NK-92 (cell line): ENCODE data around the gene ATOH1.

ENCODE experiments used
- DNase-seq: peaks from one replicate; lab custom pipeline; 2025; ENCODE audit not compliant: unreplicated experiment; lab: John Stamatoyannopoulos, UW

The ATOH1 gene

DNA sequence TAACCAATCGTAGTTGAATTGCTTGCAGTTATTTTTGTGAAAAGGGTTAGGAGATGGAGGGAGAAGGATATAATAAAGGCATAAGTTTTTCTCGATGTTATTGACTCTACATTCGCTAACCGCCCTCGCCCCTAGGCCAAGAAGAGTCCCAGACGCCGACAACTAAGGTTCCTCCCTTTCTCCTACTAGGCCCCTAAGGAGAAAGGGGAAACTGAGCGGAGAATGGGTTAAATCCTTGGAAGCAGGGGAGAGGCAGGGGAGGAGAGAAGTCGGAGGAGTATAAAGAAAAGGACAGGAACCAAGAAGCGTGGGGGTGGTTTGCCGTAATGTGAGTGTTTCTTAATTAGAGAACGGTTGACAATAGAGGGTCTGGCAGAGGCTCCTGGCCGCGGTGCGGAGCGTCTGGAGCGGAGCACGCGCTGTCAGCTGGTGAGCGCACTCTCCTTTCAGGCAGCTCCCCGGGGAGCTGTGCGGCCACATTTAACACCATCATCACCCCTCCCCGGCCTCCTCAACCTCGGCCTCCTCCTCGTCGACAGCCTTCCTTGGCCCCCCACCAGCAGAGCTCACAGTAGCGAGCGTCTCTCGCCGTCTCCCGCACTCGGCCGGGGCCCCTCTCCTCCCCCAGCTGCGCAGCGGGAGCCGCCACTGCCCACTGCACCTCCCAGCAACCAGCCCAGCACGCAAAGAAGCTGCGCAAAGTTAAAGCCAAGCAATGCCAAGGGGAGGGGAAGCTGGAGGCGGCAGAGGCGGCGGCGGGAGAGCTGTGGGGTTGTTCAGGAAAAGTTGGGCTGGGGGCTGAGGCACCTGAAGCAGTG, 5.9 kb downstream of the ATOH1 start:
- no peak for DNase-seq

DNA sequence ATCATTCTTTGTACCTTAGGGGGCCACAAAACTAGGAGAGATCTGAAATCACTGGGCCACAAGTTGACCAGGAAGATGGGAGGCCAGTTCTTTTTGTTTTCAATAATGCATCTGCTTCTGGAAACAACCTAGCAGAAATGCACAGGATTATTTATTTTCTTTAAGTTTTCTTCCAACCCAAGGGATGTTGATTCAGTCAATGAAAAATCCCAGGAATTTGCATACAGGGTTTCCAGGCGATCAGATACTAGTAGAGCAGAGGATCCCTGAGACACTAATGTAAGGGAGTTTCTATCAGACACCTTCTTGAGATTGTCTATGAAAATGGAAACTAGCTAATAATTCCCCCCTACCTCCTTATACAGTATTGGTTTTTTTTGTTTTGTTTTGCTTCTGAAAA, 7.4 kb downstream of the ATOH1 start:
- no peak for DNase-seq

DNA sequence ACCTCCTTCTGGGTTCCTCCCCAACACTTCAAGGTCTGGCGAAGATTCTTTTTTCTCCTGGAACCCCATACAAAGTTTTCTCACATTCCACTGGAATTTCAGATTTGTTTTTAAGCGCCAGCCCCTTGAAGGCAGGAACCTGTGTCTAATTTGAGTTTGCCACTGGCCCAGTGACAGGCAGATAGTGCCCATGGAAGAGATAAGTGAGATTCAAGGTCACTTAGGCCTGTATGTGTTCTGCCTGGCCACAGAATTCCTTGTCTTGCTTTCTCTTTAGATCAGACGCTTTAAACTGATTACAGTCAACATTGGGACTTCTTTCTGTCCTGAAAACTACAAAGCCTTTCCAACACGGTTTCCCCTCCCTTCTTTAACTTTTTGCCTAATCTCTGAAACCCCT, 11.2 kb downstream of the ATOH1 start:
- DNase-seq = no peak

DNA sequence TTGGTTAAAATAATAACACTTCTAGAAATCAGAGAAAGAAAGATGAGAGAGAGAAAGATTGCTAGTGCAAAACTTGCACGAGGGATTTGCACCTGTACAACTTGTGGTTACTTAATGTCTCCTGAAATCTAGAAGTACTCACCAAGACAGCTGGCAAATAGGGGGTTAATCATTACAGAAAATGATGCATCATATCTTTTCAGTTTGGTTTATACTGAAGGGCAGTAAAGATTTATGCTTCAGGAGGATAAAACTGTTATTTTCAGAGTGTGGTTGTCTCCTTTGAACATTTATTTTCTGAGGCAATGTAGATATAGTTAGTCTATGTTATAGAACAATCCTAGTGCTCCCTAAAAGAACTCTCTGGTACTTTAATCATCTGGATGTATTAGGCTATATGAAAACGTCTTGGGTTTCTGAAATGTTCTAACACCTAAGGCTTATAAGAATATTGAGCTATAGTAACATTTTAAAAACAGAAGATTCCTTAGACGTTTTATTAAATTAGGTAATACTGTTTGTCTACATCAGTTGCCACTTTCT, 13.3 kb downstream of the ATOH1 start:
- no peak for DNase-seq

- no peak for DNase-seq
Measured at GRCh38 chr4:93842601-93843252, 14.2 kb downstream of the ATOH1 start.

GRCh38 chr4:93843772-93844171, 15.2 kb downstream of the ATOH1 start:
- no peak for DNase-seq

GRCh38 chr4:93852680-93853079, 24.1 kb downstream of the ATOH1 start:
- no peak for DNase-seq

GRCh38 chr4:93855926-93856325, 27.4 kb downstream of the ATOH1 start:
- no peak for DNase-seq

GRCh38 chr4:93865650-93866049, 37.1 kb downstream of the ATOH1 start:
- DNase-seq = no peak

DNA sequence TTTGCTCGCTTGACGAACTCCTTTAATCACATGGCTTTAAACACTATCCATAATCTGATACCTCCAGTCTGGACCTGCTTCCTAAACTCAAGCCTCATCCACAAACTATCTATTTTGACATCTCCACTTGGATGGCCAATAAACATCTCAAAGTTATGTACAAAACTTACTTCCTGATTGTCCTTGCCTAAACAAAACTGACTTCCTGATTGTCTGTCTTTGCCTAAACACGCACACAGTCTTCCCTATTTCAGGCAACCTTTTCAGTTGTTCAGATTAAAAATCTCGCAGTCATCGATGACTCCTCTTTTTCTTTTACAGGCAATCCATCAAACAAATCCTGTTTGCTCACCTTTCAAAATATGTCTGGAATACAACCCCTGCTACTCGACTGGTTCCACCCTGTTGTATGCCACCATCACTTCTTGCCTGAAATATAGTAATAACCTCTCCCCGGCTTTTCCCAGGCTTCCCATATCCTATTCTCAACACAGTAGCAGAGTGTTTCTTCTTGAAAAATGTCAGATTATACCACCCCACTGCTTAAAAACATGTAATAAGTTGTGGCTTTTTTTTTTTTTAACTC, 39.0 kb downstream of the ATOH1 start:
- DNase-seq = no peak

- no peak for DNase-seq
Measured at GRCh38 chr4:93870876-93871458, 42.4 kb downstream of the ATOH1 start.

GRCh38 chr4:93876754-93877153, 48.2 kb downstream of the ATOH1 start:
- no peak for DNase-seq

- no peak for DNase-seq
Measured at GRCh38 chr4:93878566-93878965, 50.0 kb downstream of the ATOH1 start.

DNA sequence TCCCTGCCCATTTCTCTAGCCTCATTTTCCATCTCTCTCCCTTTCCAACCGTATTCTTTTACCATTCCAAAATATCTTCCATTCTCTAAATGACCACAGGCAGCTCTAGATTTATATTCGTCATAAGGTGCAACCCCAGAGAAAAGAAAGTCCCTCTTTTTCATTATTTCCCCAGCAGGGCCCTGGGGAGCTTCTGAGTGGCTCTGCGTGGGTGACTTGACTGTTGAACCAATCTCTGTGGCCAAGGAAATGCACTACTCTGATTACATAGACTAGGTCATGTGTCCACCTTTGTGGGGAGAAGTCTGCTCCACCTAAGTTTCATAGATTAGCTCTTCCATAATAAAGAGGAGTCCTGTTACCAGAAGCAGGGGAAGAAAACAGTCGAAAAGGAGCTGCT, 51.4 kb downstream of the ATOH1 start:
- DNase-seq = no peak
